Endothelial cell of hepatic sinusoid (primary cell): ENCODE measurements around the gene JARID2.

Experiments
- in situ Hi-C: cut with HindIII; loops from 2 replicates; pipeline ENCODE4 v1.10.0; 2017; ENCODE audit warnings: low sequenced_read_pairs

JARID2 gene

GRCh38 chr6:15452182-15452941, 206.5 kb downstream of the JARID2 start:
- in situ Hi-C loops: no loop called here

GRCh38 chr6:15453186-15453585, 207.3 kb downstream of the JARID2 start:
- in situ Hi-C loops: no loop called here

GRCh38 chr6:15453622-15454021, 207.8 kb downstream of the JARID2 start:
- in situ Hi-C loops: no loop called here

- in situ Hi-C loops: no loop called here
Observed at GRCh38 chr6:15456422-15456821, 210.6 kb downstream of the JARID2 start.

GRCh38 chr6:15457121-15457650, 211.3 kb downstream of the JARID2 start:
- in situ Hi-C loops: no loop called here

- in situ Hi-C loops: no loop called here
Observed at GRCh38 chr6:15458021-15458459, 212.2 kb downstream of the JARID2 start.

- in situ Hi-C loops: no loop called here
Observed at GRCh38 chr6:15460110-15460727, 214.3 kb downstream of the JARID2 start.

- in situ Hi-C loops: no loop called here
Observed at GRCh38 chr6:15461127-15461944, 215.5 kb downstream of the JARID2 start.

- in situ Hi-C loops: no loop called here
Observed at GRCh38 chr6:15462256-15462655, 216.4 kb downstream of the JARID2 start.

- in situ Hi-C loops: no loop called here
Observed at GRCh38 chr6:15462717-15463525, 217.1 kb downstream of the JARID2 start.

GRCh38 chr6:15464211-15464725, 218.4 kb downstream of the JARID2 start:
- in situ Hi-C loops: no loop called here

GRCh38 chr6:15465212-15465611, 219.3 kb downstream of the JARID2 start:
- in situ Hi-C loops: no loop called here

- in situ Hi-C loops: no loop called here
Observed at GRCh38 chr6:15470746-15471145, 224.9 kb downstream of the JARID2 start.

GRCh38 chr6:15472621-15473020, 226.8 kb downstream of the JARID2 start:
- in situ Hi-C loops: no loop called here

GRCh38 chr6:15473174-15473573, 227.3 kb downstream of the JARID2 start:
- in situ Hi-C loops: no loop called here

GRCh38 chr6:15473741-15474161, 227.9 kb downstream of the JARID2 start:
- in situ Hi-C loops: no loop called here

- in situ Hi-C loops: no loop called here
Observed at GRCh38 chr6:15474196-15474595, 228.3 kb downstream of the JARID2 start.

- in situ Hi-C loops: no loop called here
Observed at GRCh38 chr6:15475261-15475660, 229.4 kb downstream of the JARID2 start.

- in situ Hi-C loops: no loop called here
Observed at GRCh38 chr6:15475872-15476271, 230.0 kb downstream of the JARID2 start.

- in situ Hi-C loops: no loop called here
Observed at GRCh38 chr6:15476631-15477380, 230.9 kb downstream of the JARID2 start.
